KMS-11 (cell line): ENCODE results near the gene TEDC1.

ENCODE experiments used
- H2AFZ ChIP-seq: fragments of 200-600 bp; sonication (generic); 2 replicates; pipeline ENCODE4 v1.6.1; 2016; ENCODE audit warnings: antibody characterized with exemption, mixed run types, low read depth
- H3K27ac ChIP-seq: fragments of 200-600 bp; sonication (generic); 2 replicates; pipeline ENCODE4 v1.6.1; 2016; ENCODE audit warnings: mild to moderate bottlenecking, mixed run types
- H3K27me3 ChIP-seq: fragments of 200-600 bp; sonication (generic); 2 replicates; pipeline ENCODE4 v1.6.1; 2017; ENCODE audit warnings: mild to moderate bottlenecking, low read depth, mixed run types, moderate library complexity; ENCODE audit not compliant: insufficient read depth
- H3K36me3 ChIP-seq: fragments of 200-600 bp; sonication (generic); 2 replicates; pipeline ENCODE4 v1.6.1; 2017; ENCODE audit warnings: mild to moderate bottlenecking, mixed run types; ENCODE audit not compliant: insufficient read depth
- H3K4me1 ChIP-seq: fragments of 200-600 bp; sonication (generic); 2 replicates; pipeline ENCODE4 v1.6.1; 2016; ENCODE audit warnings: mild to moderate bottlenecking, low read depth, mixed run types; ENCODE audit not compliant: poor library complexity, severe bottlenecking
- H3K4me2 ChIP-seq: fragments of 200-600 bp; sonication (generic); 2 replicates; pipeline ENCODE4 v1.7.0; 2016; ENCODE audit warnings: mild to moderate bottlenecking, mixed run types
- H3K4me3 ChIP-seq: fragments of 200-600 bp; sonication (generic); IDR thresholded peaks from 2 replicates; pipeline ENCODE4 v1.6.1; 2017; ENCODE audit warnings: low read depth, low read length, mixed read lengths; ENCODE audit not compliant: insufficient read depth
- H3K79me2 ChIP-seq: fragments of 200-600 bp; sonication (generic); 2 replicates; pipeline ENCODE4 v1.6.1; 2016; ENCODE audit warnings: low read depth, mixed run types; ENCODE audit not compliant: insufficient read depth
- H3K9ac ChIP-seq: fragments of 200-600 bp; sonication (generic); 2 replicates; pipeline ENCODE4 v1.6.1; 2016; ENCODE audit warnings: mild to moderate bottlenecking, mixed run types
- H4K20me1 ChIP-seq: fragments of 200-600 bp; sonication (generic); 2 replicates; pipeline ENCODE4 v1.6.1; 2016; ENCODE audit warnings: mild to moderate bottlenecking, mixed run types; ENCODE audit not compliant: insufficient read depth
- CTCF ChIP-seq: fragments of 200-600 bp; sonication (generic); conservative IDR thresholded peaks from 2 replicates; pipeline ENCODE4 v1.6.1; 2017; ENCODE audit warnings: low read depth, mild to moderate bottlenecking, antibody characterized with exemption, low read length, moderate library complexity, mixed read lengths

Gene TEDC1

GRCh38 chr14:105456736-105457617 is 34.1 kb upstream of the TEDC1 start:
- no peak for TF ChIP-seq CTCF
- Histone ChIP-seq H4K20me1 (no peaks in the 10 kb centered on the region), H3K27me3 (no peaks in the 10 kb centered on the region), H3K36me3 (no peaks in the 10 kb centered on the region), H3K4me1 (no peaks in the 10 kb centered on the region), H3K79me2 (no peaks in the 10 kb centered on the region), H3K9ac (no peak overlapping the region), H2AFZ (no peak overlapping the region), H3K4me2 (no peak overlapping the region), H3K4me3 (no peak overlapping the region), H3K27ac (no peak overlapping the region)

- Histone ChIP-seq H3K27ac (no peak overlapping the region), H3K79me2 (no peaks in the 10 kb centered on the region), H3K4me2 (no peak overlapping the region), H3K27me3 (no peaks in the 10 kb centered on the region; the same call in 1 of the 2 replicates), H2AFZ (no peak overlapping the region), H3K4me1 (no peaks in the 10 kb centered on the region), H4K20me1 (no peaks in the 10 kb centered on the region), H3K4me3 (no peak overlapping the region), H3K9ac (no peak overlapping the region), H3K36me3 (no peaks in the 10 kb centered on the region)
- TF ChIP-seq CTCF: no peak
Observed at GRCh38 chr14:105458010-105458409, 33.0 kb upstream of the TEDC1 start.

DNA sequence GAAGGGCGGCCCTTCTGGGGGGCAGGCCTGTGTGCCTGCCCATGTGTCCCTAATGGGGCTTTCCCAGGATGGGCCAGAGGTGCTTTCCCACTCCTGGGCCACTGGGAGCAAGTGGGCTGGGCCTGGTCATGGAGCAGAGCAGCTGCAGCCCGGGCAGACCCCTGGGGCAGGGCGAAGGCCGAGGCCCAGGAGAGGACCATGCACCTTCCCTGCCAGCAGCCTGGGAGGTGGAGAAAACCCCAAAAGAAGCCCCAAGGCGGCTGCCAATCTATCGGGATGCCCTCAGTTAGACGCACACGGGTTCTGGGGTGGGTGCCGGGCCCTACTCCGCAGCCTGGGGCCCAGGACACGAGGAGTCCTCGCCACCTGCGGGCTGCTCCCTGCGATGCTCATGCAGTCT is 32.5 kb upstream of the TEDC1 start:
- no peak overlapping the region for H3K4me2 ChIP-seq
- no peaks in the 10 kb centered on the region for H3K79me2 ChIP-seq
- no peaks in the 10 kb centered on the region; the same call in 1 of the 2 replicates for H3K27me3 ChIP-seq
- H3K4me1 ChIP-seq: no peaks in the 10 kb centered on the region
- no peak for TF ChIP-seq CTCF
- H4K20me1 ChIP-seq: no peaks in the 10 kb centered on the region
- no peak overlapping the region for H3K27ac ChIP-seq
- H3K4me3 ChIP-seq: no peak overlapping the region
- H2AFZ ChIP-seq: no peak overlapping the region
- H3K36me3 ChIP-seq: no peaks in the 10 kb centered on the region
- H3K9ac ChIP-seq: no peak overlapping the region

DNA sequence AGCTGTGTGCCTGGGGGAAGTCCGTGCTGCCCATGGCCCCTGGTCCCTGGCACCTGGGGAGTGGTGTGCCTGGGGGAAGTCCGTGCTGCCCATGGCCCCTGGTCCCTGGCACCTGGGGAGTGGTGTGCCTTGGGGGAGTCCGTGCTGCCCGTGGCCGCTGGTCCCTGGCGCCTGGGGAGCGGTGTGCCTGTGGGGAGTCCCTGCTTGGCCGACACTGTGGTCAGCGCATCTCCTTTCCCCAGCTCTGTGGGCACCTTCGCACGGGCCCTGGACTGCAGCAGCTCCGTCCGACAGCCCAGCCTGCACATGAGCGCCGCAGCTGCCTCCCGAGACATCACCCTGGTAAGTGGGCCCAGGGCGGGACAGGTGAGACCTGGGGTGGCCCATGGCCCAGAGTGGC is 30.9 kb upstream of the TEDC1 start:
- Histone ChIP-seq H3K4me3 (no peak overlapping the region), H3K36me3 (no peaks in the 10 kb centered on the region), H3K27ac (no peak overlapping the region), H2AFZ (no peak overlapping the region), H3K79me2 (no peaks in the 10 kb centered on the region), H3K4me2 (no peak overlapping the region), H3K27me3 (no peaks in the 10 kb centered on the region; the same call in 1 of the 2 replicates), H4K20me1 (no peaks in the 10 kb centered on the region), H3K4me1 (no peaks in the 10 kb centered on the region), H3K9ac (no peak overlapping the region)
- TF ChIP-seq CTCF: no peak
